Subcutaneous adipose tissue (tissue), 4 donors: Measurements from ENCODE around the gene PTPRN2. TPM values are rescaled to one million over a fixed set of nuclear protein-coding genes. Genes with fewer than 3 reads are reported as not detected.

Experiments used
- total RNA-seq, 4 donors: library from RNA; depleted of rRNA; stranded (reverse); fragments of >200 nt; gene quantifications; one replicate each; pipeline ENCODE4 v1.1.0, GENCODE V29; 2016
- TF ChIP-seq, protein P1 (sequence below): fragments of 450-650 bp; IDR thresholded peaks from one replicate; pipeline ENCODE4 v1.5.1; 2016; ENCODE audit warnings: low read depth, mild to moderate bottlenecking, control low read depth, antibody characterized with exemption, moderate library complexity

PTPRN2 gene
- total RNA-seq, 4 donors from 2014 or later: 2.0 to 4.6 (median 3.7) TPM

DNA sequence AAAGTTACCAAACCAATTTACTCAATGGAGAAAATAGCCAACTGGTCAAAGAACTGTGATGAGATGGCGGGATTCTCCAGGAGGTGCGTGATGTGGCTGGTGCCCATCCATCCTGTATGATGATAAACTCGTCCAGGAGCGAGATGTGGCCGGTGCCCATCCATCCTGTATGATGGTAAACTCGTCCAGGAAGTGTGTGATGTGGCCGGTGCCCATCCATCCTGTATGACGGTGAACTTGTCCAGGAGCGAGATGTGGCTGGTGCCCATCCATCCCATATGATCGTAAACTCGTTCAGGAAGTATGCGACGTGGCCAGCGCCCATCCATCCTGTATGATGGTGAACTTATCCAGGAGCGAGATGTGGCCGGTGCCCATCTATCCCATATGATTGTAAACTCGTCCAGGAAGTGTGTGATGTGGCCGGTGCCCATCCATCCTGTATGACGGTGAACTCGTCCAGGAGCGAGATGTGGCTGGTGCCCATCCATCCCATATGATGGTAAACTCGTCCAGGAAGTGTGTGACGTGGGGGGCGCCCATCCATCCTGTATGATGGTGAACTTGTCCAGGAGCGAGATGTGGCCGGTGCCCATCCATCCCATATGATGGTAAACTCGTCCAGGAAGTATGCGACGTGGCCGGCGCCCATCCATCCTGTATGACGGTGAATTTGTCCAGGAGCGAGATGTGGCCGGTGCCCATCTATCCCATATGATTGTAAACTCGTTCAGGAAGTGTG, 754.6 kb downstream of the PTPRN2 start:
- TF ChIP-seq, protein P1, sequence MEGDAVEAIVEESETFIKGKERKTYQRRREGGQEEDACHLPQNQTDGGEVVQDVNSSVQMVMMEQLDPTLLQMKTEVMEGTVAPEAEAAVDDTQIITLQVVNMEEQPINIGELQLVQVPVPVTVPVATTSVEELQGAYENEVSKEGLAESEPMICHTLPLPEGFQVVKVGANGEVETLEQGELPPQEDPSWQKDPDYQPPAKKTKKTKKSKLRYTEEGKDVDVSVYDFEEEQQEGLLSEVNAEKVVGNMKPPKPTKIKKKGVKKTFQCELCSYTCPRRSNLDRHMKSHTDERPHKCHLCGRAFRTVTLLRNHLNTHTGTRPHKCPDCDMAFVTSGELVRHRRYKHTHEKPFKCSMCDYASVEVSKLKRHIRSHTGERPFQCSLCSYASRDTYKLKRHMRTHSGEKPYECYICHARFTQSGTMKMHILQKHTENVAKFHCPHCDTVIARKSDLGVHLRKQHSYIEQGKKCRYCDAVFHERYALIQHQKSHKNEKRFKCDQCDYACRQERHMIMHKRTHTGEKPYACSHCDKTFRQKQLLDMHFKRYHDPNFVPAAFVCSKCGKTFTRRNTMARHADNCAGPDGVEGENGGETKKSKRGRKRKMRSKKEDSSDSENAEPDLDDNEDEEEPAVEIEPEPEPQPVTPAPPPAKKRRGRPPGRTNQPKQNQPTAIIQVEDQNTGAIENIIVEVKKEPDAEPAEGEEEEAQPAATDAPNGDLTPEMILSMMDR: no peak

- TF ChIP-seq, protein P1: no peak
Measured at GRCh38 chr7:157832421-157832820, 755.2 kb downstream of the PTPRN2 start.

GRCh38 chr7:157832006-157832405, 755.6 kb downstream of the PTPRN2 start:
- TF ChIP-seq, protein P1: no peak

DNA sequence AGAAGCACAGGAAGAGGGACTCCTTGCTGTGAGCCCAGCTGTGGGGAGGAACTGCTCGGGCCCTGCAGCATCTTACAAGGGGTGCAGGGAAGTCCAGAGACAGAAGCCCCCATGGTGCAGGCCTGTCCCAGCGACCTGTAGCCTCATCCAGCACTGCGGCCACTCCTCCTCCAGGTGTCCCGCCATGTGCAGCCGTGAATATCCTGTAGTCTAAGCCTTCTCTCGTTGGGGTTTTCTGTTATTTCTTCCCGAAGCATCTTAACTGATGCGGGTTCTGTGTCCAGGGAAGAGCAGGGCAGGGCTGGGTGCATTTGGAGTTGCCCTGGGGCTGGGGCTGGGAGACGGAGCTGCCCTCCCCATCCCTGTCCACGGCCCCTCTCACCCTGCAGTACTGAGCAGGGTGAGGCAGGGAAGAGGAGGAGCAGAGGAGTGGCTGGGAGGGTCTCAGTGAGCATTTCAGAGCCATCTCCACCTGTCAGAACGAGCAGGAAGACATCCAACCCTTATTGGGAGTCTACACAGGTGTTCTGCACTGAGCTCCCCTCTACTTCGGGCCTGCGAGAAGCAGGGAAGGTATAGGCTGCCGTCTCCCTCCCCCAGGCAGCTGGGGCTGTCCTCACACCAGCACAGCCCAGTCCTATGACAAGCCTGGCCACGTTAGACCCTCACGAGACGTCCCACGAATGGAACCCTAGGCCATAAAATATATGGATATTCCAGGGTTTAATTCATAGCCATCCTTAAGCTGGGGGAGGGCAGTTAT, 756.3 kb downstream of the PTPRN2 start:
- TF ChIP-seq, protein P1: no peak

GRCh38 chr7:157830331-157830730, 757.3 kb downstream of the PTPRN2 start:
- TF ChIP-seq, protein P1: no peak

GRCh38 chr7:157829491-157829890, 758.1 kb downstream of the PTPRN2 start:
- TF ChIP-seq, protein P1: no peak

DNA sequence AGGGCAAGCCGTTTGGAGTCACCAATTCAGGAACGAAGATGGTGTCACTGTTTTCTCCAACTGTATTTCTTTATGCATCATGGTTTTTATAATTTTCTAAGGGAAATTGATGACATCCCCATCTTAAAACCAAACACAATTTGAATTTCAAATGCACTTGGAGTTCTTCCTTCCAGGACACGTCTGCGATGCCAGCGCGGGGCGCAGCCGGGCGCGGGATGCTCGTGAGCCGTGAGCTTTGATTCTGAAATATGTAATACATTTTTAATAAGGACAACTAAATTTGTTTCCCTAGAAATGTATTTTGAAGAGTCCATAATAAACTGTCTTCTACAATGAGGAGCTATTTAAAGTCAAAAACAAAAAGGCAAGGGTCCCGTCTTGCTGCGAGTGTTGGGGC, 758.7 kb downstream of the PTPRN2 start:
- TF ChIP-seq, protein P1: no peak
